MM.1S (cell line): ENCODE measurements around the gene ZBTB5.

Experiments
- CTCF ChIP-seq: fragments of 300-600 bp; sonication (generic); IDR thresholded peaks from 2 replicates; pipeline ENCODE4 v1.5.1; 2016; ENCODE audit warnings: antibody characterized with exemption, low read length, mixed read lengths
- EZH2 ChIP-seq: fragments of 300-600 bp; sonication (generic); optimal IDR thresholded peaks from 2 replicates; pipeline ENCODE3; 2017; ENCODE audit warnings: low read depth, mild to moderate bottlenecking, antibody characterized with exemption, low read length, mixed read lengths

GRCh38 chr9:37444890-37445289 is 20.4 kb downstream of the ZBTB5 start:
- TF ChIP-seq CTCF, result no peak
- no peak for TF ChIP-seq EZH2
